HepG2 (cell line): ENCODE measurements around the gene ARIH2. TPM values are rescaled to one million over a fixed set of nuclear protein-coding genes. Genes with fewer than 3 reads are reported as not detected.

Experiments used
- ARNT2 ChIP-seq: sonication (generic); formaldehyde crosslinking; IDR thresholded peaks from 2 replicates; pipeline ENCODE4 v1.8.0; 2022; ENCODE audit warnings: mild to moderate bottlenecking, low read depth, missing genetic modification reagents, moderate library complexity
- CBX2 ChIP-seq, 2 experiments: fragments of 200-600 bp in 1 of 2; sonication (generic); formaldehyde crosslinking in 1 of 2; IDR thresholded peaks; 2 replicates each; pipeline versions ENCODE4 v1.7.0 to v1.8.1; 2018 to 2022; ENCODE audit warnings: low read depth in 2 of 2, low read length in 1 of 2, mild to moderate bottlenecking in 1 of 2, missing genetic modification reagents in 1 of 2
- KLF16 ChIP-seq, 2 experiments: sonication (generic) in 1 of 2; formaldehyde crosslinking in 1 of 2; IDR thresholded peaks; 2 replicates each; pipeline versions ENCODE4 v1.6.1 to v1.8.0; 2016 to 2023; ENCODE audit warnings: missing genetic modification reagents in 2 of 2, missing compliant biosample characterization in 1 of 2
- PBX3 ChIP-seq: sonication (generic); formaldehyde crosslinking; IDR thresholded peaks from 2 replicates; pipeline ENCODE4 v1.8.1; 2023; ENCODE audit warnings: missing genetic modification reagents, inconsistent platforms, borderline replicate concordance
- RARA ChIP-seq: IDR thresholded peaks from 2 replicates; pipeline ENCODE4 v1.6.1; 2016; ENCODE audit warnings: missing genetic modification reagents, missing compliant biosample characterization
- REPIN1 ChIP-seq: sonication (generic); formaldehyde crosslinking; IDR thresholded peaks from 2 replicates; pipeline ENCODE4 v1.8.0; 2022; ENCODE audit warnings: missing genetic modification reagents, low read depth, mild to moderate bottlenecking, borderline replicate concordance
- SAFB2 ChIP-seq: sonication (generic); formaldehyde crosslinking; IDR thresholded peaks from 2 replicates; pipeline ENCODE4 v1.5.1; 2020; ENCODE audit warnings: missing genetic modification reagents, low read depth, mild to moderate bottlenecking, borderline replicate concordance
- U2AF2 ChIP-seq: fragments of 200-400 bp; formaldehyde crosslinking; IDR thresholded peaks from 2 replicates; pipeline ENCODE4 v1.6.1; 2017; ENCODE audit warnings: low read depth, mild to moderate bottlenecking, low read length
- ZBTB14 ChIP-seq: sonication (generic); formaldehyde crosslinking; IDR thresholded peaks from 2 replicates; pipeline ENCODE4 v1.4.0; 2020; ENCODE audit warnings: missing genetic modification reagents
- ZNF281 ChIP-seq: sonication (generic); formaldehyde crosslinking; IDR thresholded peaks from 2 replicates; pipeline ENCODE4 v1.4.0; 2020; ENCODE audit warnings: missing genetic modification reagents, borderline replicate concordance
- ZNF432 ChIP-seq: sonication (generic); formaldehyde crosslinking; IDR thresholded peaks from 2 replicates; pipeline ENCODE4 v1.5.0; 2020; ENCODE audit warnings: missing genetic modification reagents, mild to moderate bottlenecking, borderline replicate concordance
- ZNF691 ChIP-seq: sonication (generic); formaldehyde crosslinking; IDR thresholded peaks from 2 replicates; pipeline ENCODE4 v1.4.0; 2020; ENCODE audit warnings: missing genetic modification reagents, low read depth, mild to moderate bottlenecking, borderline replicate concordance
- polyA plus RNA-seq, 8 experiments: library from polyadenylated mRNA; depleted of rRNA in 3 of 8; stranded (reverse) in 7 of 8; unstranded in 1 of 8; fragments of >200 nt; fragmentation: Illumina TruSeq in 4 of 8; extraction: Trizol in 4 of 8; gene quantifications; 2 replicates each; pipeline versions ENCODE4 v1.2.1 to v1.2.3, GENCODE V29; 2011 to 2016; ENCODE audit warnings: low read depth in 4 of 8, missing spikeins in 1 of 8, mixed read lengths in 1 of 8; ENCODE audit not compliant: insufficient read depth in 1 of 8
- total RNA-seq, 5 experiments: library from RNA; depleted of rRNA; stranded (reverse); fragments of >200 nt; fragmentation: Illumina TruSeq; extraction: Trizol; gene quantifications; 2 replicates each; pipeline ENCODE4 v1.2.3, GENCODE V29; 2016; ENCODE audit warnings: low read depth in 1 of 5
- TF ChIP-seq, protein P1 (sequence below): sonication (generic); formaldehyde crosslinking; IDR thresholded peaks from 2 replicates; pipeline ENCODE4 v1.4.0; 2020; ENCODE audit warnings: missing genetic modification reagents, mild to moderate bottlenecking, borderline replicate concordance
- TF ChIP-seq, protein P2 (sequence below): sonication (generic); formaldehyde crosslinking; IDR thresholded peaks from 2 replicates; pipeline ENCODE4 v1.4.0; 2020; ENCODE audit warnings: mild to moderate bottlenecking, missing genetic modification reagents, borderline replicate concordance

Gene ARIH2
- total and polyA plus RNA-seq, 2 of the 13 experiments (the other 11 are each of a cell fraction or from before 2014, with no cell fraction given), result 64.8 to 83.3 TPM

GRCh38 chr3:49021213-49021812 is 102.7 kb downstream of the ARIH2 start (continued):
- TF ChIP-seq ARNT2 (CRISPR knock-in tag) (peak; percentile 19; the same call in 1 of the 2 replicates), U2AF2 (no peak), SAFB2 (no peak), REPIN1 (CRISPR knock-in tag) (no peak; the same call in 1 of the 2 replicates), RARA (CRISPR knock-in tag) (no peak; the same call in 1 of the 2 replicates), ZNF432 (CRISPR knock-in tag) (no peak), KLF16 (CRISPR knock-in tag; IDR thresholded peaks at IDR 0.05) (peak; percentile 56 to 85; a peak in 2 of 4 replicates), ZBTB14 (no peak), ZNF691 (CRISPR knock-in tag) (peak; percentile 66; the same call in 1 of the 2 replicates), ZNF281 (CRISPR knock-in tag) (0 out of 2 replicates have a peak, but pooled peaks have one; percentile 16), CBX2 (IDR thresholded peaks at IDR 0.05; ENCODE audit: low read depth, low read length) (no peak), CBX2 (CRISPR knock-in tag; IDR thresholded peaks at IDR 0.05; ENCODE audit: low read depth) (no peak; the same call in 1 of the 2 replicates), PBX3 (peak; percentile 77; the same call in 1 of the 2 replicates)
- TF ChIP-seq, protein P1, sequence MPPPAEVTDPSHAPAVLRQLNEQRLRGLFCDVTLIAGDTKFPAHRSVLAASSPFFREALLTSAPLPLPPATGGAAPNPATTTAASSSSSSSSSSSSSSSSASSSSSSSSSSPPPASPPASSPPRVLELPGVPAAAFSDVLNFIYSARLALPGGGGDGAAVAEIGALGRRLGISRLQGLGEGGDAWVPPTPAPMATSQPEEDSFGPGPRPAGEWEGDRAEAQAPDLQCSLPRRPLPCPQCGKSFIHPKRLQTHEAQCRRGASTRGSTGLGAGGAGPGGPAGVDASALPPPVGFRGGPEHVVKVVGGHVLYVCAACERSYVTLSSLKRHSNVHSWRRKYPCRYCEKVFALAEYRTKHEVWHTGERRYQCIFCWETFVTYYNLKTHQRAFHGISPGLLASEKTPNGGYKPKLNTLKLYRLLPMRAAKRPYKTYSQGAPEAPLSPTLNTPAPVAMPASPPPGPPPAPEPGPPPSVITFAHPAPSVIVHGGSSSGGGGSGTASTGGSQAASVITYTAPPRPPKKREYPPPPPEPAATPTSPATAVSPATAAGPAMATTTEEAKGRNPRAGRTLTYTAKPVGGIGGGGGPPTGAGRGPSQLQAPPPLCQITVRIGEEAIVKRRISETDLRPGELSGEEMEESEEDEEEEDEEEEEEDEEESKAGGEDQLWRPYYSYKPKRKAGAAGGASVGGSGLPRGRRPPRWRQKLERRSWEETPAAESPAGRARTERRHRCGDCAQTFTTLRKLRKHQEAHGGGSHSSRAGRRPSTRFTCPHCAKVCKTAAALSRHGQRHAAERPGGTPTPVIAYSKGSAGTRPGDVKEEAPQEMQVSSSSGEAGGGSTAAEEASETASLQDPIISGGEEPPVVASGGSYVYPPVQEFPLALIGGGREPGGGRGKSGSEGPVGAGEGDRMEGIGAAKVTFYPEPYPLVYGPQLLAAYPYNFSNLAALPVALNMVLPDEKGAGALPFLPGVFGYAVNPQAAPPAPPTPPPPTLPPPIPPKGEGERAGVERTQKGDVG (CRISPR knock-in tag), result no peak
- TF ChIP-seq, protein P2, sequence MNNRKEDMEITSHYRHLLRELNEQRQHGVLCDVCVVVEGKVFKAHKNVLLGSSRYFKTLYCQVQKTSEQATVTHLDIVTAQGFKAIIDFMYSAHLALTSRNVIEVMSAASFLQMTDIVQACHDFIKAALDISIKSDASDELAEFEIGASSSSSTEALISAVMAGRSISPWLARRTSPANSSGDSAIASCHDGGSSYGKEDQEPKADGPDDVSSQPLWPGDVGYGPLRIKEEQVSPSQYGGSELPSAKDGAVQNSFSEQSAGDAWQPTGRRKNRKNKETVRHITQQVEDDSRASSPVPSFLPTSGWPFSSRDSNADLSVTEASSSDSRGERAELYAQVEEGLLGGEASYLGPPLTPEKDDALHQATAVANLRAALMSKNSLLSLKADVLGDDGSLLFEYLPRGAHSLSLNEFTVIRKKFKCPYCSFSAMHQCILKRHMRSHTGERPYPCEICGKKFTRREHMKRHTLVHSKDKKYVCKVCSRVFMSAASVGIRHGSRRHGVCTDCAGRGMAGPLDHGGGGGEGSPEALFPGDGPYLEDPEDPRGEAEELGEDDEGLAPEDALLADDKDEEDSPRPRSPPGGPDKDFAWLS (CRISPR knock-in tag), result no peak
